IMR-90 (cell line): ENCODE data around the gene SPRED3. TPM values are rescaled to one million over a fixed set of nuclear protein-coding genes. Genes with fewer than 3 reads are reported as not detected.
A peak's percentile ranks its signal among the peaks of the same experiment; 100 is the strongest.

Experiments used
- ATAC-seq: fragments of 200-7000 bp; cut with Tn5 transposase; 2 replicates; pipeline ENCODE4 v1.9.1; 2020; ENCODE audit warnings: low read depth, mild to moderate bottlenecking, moderate library complexity
- BruUV-seq: library from RNA; stranded (reverse); fragments of 400-500 nt; replicated peaks from 2 replicates; lab custom pipeline; 2021; lab: Mats Ljungman, UMichigan
- CTCF ChIA-PET: fragments of 300-600 bp; formaldehyde crosslinking; extraction: SDS; loops from one replicate; lab custom pipeline; 2021; ENCODE audit warnings: antibody characterized with exemption; lab: Yijun Ruan, JAX
- POLR2A ChIA-PET: fragments of 300-600 bp; sonication (Branson Sonifier 250); formaldehyde crosslinking; loops from one replicate; lab custom pipeline; 2022; ENCODE audit warnings: antibody characterized with exemption; ENCODE audit not compliant: unreplicated experiment; lab: Charles Lee
- DNase-seq: peaks from one replicate; pipeline ENCODE4 v3.0.0; 2013
- H2AFZ ChIP-seq: replicated peaks from 2 replicates; pipeline ENCODE3; 2013; ENCODE audit warnings: low read length, mild to moderate bottlenecking; ENCODE audit not compliant: poor library complexity
- H2AK5ac ChIP-seq: 2 replicates; pipeline ENCODE4 v1.6.1; 2013; ENCODE audit warnings: low read depth, low read length, inconsistent platforms
- H2AK9ac ChIP-seq: replicated peaks from 2 replicates; pipeline ENCODE3; 2013; ENCODE audit warnings: mild to moderate bottlenecking, low read depth, low read length, moderate library complexity; ENCODE audit not compliant: poor library complexity
- H2BK120ac ChIP-seq: 2 replicates; pipeline ENCODE4 v1.6.1; 2013; ENCODE audit warnings: low read depth, low read length, inconsistent platforms
- H2BK15ac ChIP-seq: 3 replicates; pipeline ENCODE4 v1.6.1; 2013; ENCODE audit warnings: low read depth, low read length, inconsistent platforms
- H2BK20ac ChIP-seq: 2 replicates; pipeline ENCODE4 v1.6.1; 2013; ENCODE audit warnings: low read depth, mild to moderate bottlenecking, inconsistent platforms, low read length, moderate library complexity
- H2BK5ac ChIP-seq: 2 replicates; pipeline ENCODE4 v1.6.1; 2013; ENCODE audit warnings: mild to moderate bottlenecking, low read depth, low read length, inconsistent platforms; ENCODE audit not compliant: poor library complexity, severe bottlenecking
- H3K14ac ChIP-seq: replicated peaks from 2 replicates; pipeline ENCODE4 v1.6.1; 2013; ENCODE audit warnings: low read depth, low read length, inconsistent platforms
- H3K18ac ChIP-seq: 2 replicates; pipeline ENCODE4 v1.6.1; 2013; ENCODE audit warnings: low read depth, low read length, control low read depth
- H3K23ac ChIP-seq: 2 replicates; pipeline ENCODE4 v1.6.1; 2013; ENCODE audit warnings: low read depth, low read length, inconsistent platforms
- H3K27ac ChIP-seq: 2 replicates; pipeline ENCODE4 v1.5.1; 2013; ENCODE audit warnings: mild to moderate bottlenecking, control low read depth, low read length; ENCODE audit not compliant: insufficient read depth
- H3K27me3 ChIP-seq: 2 replicates; pipeline ENCODE4 v1.6.1; 2013; ENCODE audit warnings: low read length; ENCODE audit not compliant: control insufficient read depth, insufficient read depth
- H3K36me3 ChIP-seq: 2 replicates; pipeline ENCODE4 v1.6.1; 2013; ENCODE audit warnings: low read length, mixed read lengths; ENCODE audit not compliant: control insufficient read depth, insufficient read depth
- H3K4ac ChIP-seq: 2 replicates; pipeline ENCODE4 v1.6.1; 2013; ENCODE audit warnings: low read depth, low read length, inconsistent platforms
- H3K4me1 ChIP-seq: 2 replicates; pipeline ENCODE4 v1.6.1; 2013; ENCODE audit warnings: low read length, mixed read lengths; ENCODE audit not compliant: control insufficient read depth, insufficient read depth
- H3K4me2 ChIP-seq: 2 replicates; pipeline ENCODE4 v1.6.1; 2013; ENCODE audit warnings: low read depth, mild to moderate bottlenecking, control low read depth, low read length, moderate library complexity
- H3K4me3 ChIP-seq: 2 replicates; pipeline ENCODE4 v1.5.1; 2013; ENCODE audit warnings: low read depth, mild to moderate bottlenecking, control low read depth, low read length, moderate library complexity; ENCODE audit not compliant: insufficient read depth
- H3K56ac ChIP-seq: 2 replicates; pipeline ENCODE4 v1.6.1; 2013; ENCODE audit warnings: low read length, inconsistent platforms; ENCODE audit not compliant: insufficient read depth; ENCODE audit errors: extremely low read depth
- H3K79me1 ChIP-seq, 2 experiments: 2 replicates each; pipeline ENCODE4 v1.6.1; 2013; ENCODE audit warnings: low read length in 2 of 2, inconsistent platforms in 1 of 2, low read depth in 1 of 2
- H3K9ac ChIP-seq: 2 replicates; pipeline ENCODE4 v1.6.1; 2013; ENCODE audit warnings: low read depth, low read length, control low read depth
- H3K9me1 ChIP-seq: 2 replicates; pipeline ENCODE4 v1.6.1; 2013; ENCODE audit warnings: low read length, inconsistent platforms; ENCODE audit not compliant: insufficient read depth
- H3K9me3 ChIP-seq: 2 replicates; pipeline ENCODE4 v1.6.1; 2013; ENCODE audit warnings: low read length; ENCODE audit not compliant: control insufficient read depth, insufficient read depth
- H4K20me1 ChIP-seq: 2 replicates; pipeline ENCODE4 v1.6.1; 2013; ENCODE audit warnings: low read length, inconsistent platforms; ENCODE audit not compliant: insufficient read depth
- H4K5ac ChIP-seq: 2 replicates; pipeline ENCODE4 v1.6.1; 2013; ENCODE audit warnings: mild to moderate bottlenecking, low read depth, low read length, control low read depth
- H4K8ac ChIP-seq, 2 experiments: 2 replicates each; pipeline ENCODE4 v1.6.1; 2013; ENCODE audit warnings: low read depth in 2 of 2, low read length in 2 of 2, control low read depth in 1 of 2, inconsistent platforms in 1 of 2
- H4K91ac ChIP-seq: 2 replicates; pipeline ENCODE4 v1.6.1; 2013; ENCODE audit warnings: low read depth, low read length, inconsistent platforms; ENCODE audit not compliant: insufficient read depth
- MXI1 ChIP-seq: IDR thresholded peaks from 2 replicates; pipeline ENCODE4 v1.6.1; 2012; ENCODE audit warnings: low read depth, mild to moderate bottlenecking, low read length, moderate library complexity, borderline replicate concordance
- RAD21 ChIP-seq: IDR thresholded peaks from 2 replicates; pipeline ENCODE4 v1.6.1; 2012; ENCODE audit warnings: low read length, improper control_type of control experiment
- SMC3 ChIP-seq: fragments of 150-350 bp; IDR thresholded peaks from 2 replicates; pipeline ENCODE4 v1.6.1; 2016; ENCODE audit warnings: low read depth, mild to moderate bottlenecking, antibody characterized with exemption, low read length, moderate library complexity
- WGBS, 2 experiments: methylation state at CpG; one replicate each; pipeline versions ENCODE4 v1.1.5 to v1.1.7; 2013; ENCODE audit warnings: missing lambda C conversion rate in 2 of 2; ENCODE audit not compliant: insufficient read length in 1 of 2; ENCODE audit errors: extremely low coverage in 2 of 2; 5-methylcytosine and 5-hydroxymethylcytosine counted together
- dilution Hi-C: fragments of 300-500 bp; cut with HindIII; formaldehyde crosslinking; loops from one replicate; pipeline ENCODE4 v1.14.3; 2018; ENCODE audit warnings: low sequenced_read_pairs; ENCODE audit not compliant: unreplicated experiment
- in situ Hi-C: fragments of 300-500 bp; cut with MboI; formaldehyde crosslinking; loops from 3 replicates; pipeline ENCODE4 v1.14.3; 2019; ENCODE audit warnings: low sequenced_read_pairs, inconsistent platforms, mixed read lengths
- intact Hi-C: fragments of 100-400 bp; cut with micrococcal nuclease; formaldehyde crosslinking; loops from 2 replicates; pipeline ENCODE4 v1.10.0; 2022
- polyA plus RNA-seq, 3 experiments: library from polyadenylated mRNA; depleted of rRNA; stranded (reverse); fragments of >200 nt; gene quantifications; 2 replicates each; pipeline ENCODE4 v1.2.3, GENCODE V29; 2012; ENCODE audit warnings: low replicate concordance in 1 of 3
- total RNA-seq: library from RNA; depleted of rRNA; stranded (reverse); fragments of >200 nt; gene quantifications from 2 replicates; pipeline ENCODE4 v1.2.3, GENCODE V29; 2012

SPRED3 gene
- total and polyA plus RNA-seq, 2 of the 4 experiments (the other 2 are of a cell fraction): 0.90 to 7.9 TPM

DNA sequence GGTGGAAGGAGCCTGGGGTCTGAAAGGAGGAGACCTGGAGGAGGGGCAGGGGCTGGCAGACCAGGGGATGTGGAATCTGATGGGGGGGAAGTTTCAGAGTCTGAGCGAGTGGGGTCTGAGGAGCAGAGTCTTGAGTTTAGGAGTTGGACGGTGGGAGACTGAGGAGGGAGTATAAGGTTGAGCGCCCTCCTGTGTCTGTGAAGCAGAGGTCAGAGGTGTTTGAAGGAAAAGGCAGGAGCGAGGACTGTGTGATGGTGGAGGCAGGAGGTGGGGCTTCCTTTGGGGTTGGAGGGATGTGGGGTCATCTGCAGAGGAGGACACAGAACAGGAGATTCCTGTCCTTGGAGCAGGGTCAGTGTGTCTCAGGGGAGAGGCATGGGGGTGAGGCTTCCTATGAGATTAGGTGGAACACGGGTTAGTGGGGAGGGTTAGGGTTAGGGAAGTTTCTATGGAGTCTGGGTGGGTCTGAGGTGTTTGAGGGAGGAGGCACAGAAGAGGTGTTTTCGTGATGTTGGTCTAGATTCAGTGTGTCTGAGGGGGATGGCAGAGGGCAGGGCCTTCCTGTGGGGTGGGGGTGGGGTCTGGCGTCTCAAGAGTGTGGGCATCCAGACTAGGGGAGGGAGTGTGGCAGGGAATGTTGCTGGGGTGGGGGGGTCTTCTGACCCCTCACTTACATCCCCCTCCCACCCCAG is 53.3 kb downstream of the SPRED3 start:
- no peak overlapping the region for H3K9ac ChIP-seq
- no peak overlapping the region for H3K14ac ChIP-seq
- no peaks in the 10 kb centered on the region for H3K4me1 ChIP-seq
- H2BK120ac ChIP-seq: no peak overlapping the region
- in situ Hi-C loops (no loop called here), dilution Hi-C loops (no loop called here), intact Hi-C loops (no loop called here)
- TF ChIP-seq SMC3: no peak
- TF ChIP-seq RAD21: no peak
- TF ChIP-seq MXI1: no peak
- H3K4me3 ChIP-seq: no peak overlapping the region
- no peak overlapping the region for H3K27ac ChIP-seq
- no peak overlapping the region for H4K91ac ChIP-seq
- H3K18ac ChIP-seq: no peak overlapping the region
- no peaks in the 10 kb centered on the region for H3K9me1 ChIP-seq
- no peak overlapping the region for H3K56ac ChIP-seq
- DNase-seq (no peak), ATAC-seq (0 out of 2 replicates have a peak, but pooled peaks have one; percentile 27)
- H3K4ac ChIP-seq: no peak overlapping the region
- H3K36me3 ChIP-seq: no peaks in the 10 kb centered on the region
- ChIA-PET CTCF (no interaction called here), POLR2A (no interaction called here)
- no peaks in the 10 kb centered on the region for H3K79me1 ChIP-seq
- H3K4me2 ChIP-seq: no peak overlapping the region
- no peak overlapping the region for H2BK20ac ChIP-seq
- BruUV-seq: no TSS peak
- no peaks in the 10 kb centered on the region for H4K20me1 ChIP-seq
- H4K8ac ChIP-seq: no peak overlapping the region
- no peak overlapping the region for H2AK5ac ChIP-seq
- no peak overlapping the region for H3K23ac ChIP-seq
- no peak overlapping the region for H2AK9ac ChIP-seq
- no peak overlapping the region for H4K5ac ChIP-seq
- H3K27me3 ChIP-seq: peaks cover 5% of the 10 kb centered on the region; the same call in 1 of the 2 replicates
- no peak overlapping the region for H2BK5ac ChIP-seq
- no peaks in the 10 kb centered on the region for H3K9me3 ChIP-seq
- H2BK15ac ChIP-seq: no peak overlapping the region
- H2AFZ ChIP-seq: no peak overlapping the region
- 33% methylated on average over 5 of the region's 7 CpGs; no CpG with 5 or more reads in 1 of the 2 experiments for WGBS, 2 experiments
